Stimulated activated CD8-positive, alpha-beta memory T cell treated with anti-CD3 and anti-CD28 coated beads, Interleukin-4, amount 100 ng/mL, for 4 hours (primary cell): ENCODE results near the gene ABCA3.
"Not testable (repeated sequence)": the region's sequence is repeated elsewhere in the genome, so short reads cannot be mapped to it uniquely, and the experiment has no call there.

Experiments used
- DNase-seq, 2 donors: peaks; one replicate each; pipeline ENCODE4 v3.0.0-alpha.2; 2020; ENCODE audit warnings: low read depth in 2 of 2, low spot score in 1 of 2

ABCA3 gene

GRCh38 chr16:2280981-2281542 lies 59.5 kb downstream of the ABCA3 start:
- no peak for DNase-seq

GRCh38 chr16:2280461-2280860 lies 60.1 kb downstream of the ABCA3 start:
- no peak for DNase-seq

GRCh38 chr16:2278956-2279800 lies 61.4 kb downstream of the ABCA3 start:
- DNase-seq = no peak

GRCh38 chr16:2278272-2278608 lies 62.3 kb downstream of the ABCA3 start:
- DNase-seq = no peak

GRCh38 chr16:2277466-2278271 lies 62.9 kb downstream of the ABCA3 start:
- no peak for DNase-seq

- no peak for DNase-seq
Observed at GRCh38 chr16:2276368-2277195, 63.9 kb downstream of the ABCA3 start.

- DNase-seq = no peak
Observed at GRCh38 chr16:2275476-2276367, 64.8 kb downstream of the ABCA3 start.

- DNase-seq = no peak
Observed at GRCh38 chr16:2273931-2274330, 66.6 kb downstream of the ABCA3 start.

- DNase-seq = no peak
Observed at GRCh38 chr16:2273484-2273883, 67.0 kb downstream of the ABCA3 start.

GRCh38 chr16:2271848-2272461 lies 68.6 kb downstream of the ABCA3 start:
- no peak for DNase-seq

GRCh38 chr16:2270588-2271470 lies 69.7 kb downstream of the ABCA3 start:
- DNase-seq = no peak

- DNase-seq = no peak
Observed at GRCh38 chr16:2270070-2270462, 70.5 kb downstream of the ABCA3 start.

- DNase-seq = peak; percentile 91 to 92
Observed at GRCh38 chr16:2267913-2268666, 72.4 kb downstream of the ABCA3 start, which contains the start of gene RNPS1. Gene RNPS1, minus strand, starts transcription at chr16:2268126. Its CDS starts 3,483 bp downstream, at chr16:2264643.

GRCh38 chr16:2267505-2267912 lies 73.0 kb downstream of the ABCA3 start:
- not testable (repeated sequence) for DNase-seq

GRCh38 chr16:2266887-2267286 lies 73.6 kb downstream of the ABCA3 start:
- DNase-seq = not testable (repeated sequence)

- not testable (repeated sequence) for DNase-seq
Observed at GRCh38 chr16:2263026-2263425, 77.5 kb downstream of the ABCA3 start.

- DNase-seq = no peak
Observed at GRCh38 chr16:2260250-2260649, 80.3 kb downstream of the ABCA3 start.

GRCh38 chr16:2258530-2258929 lies 82.0 kb downstream of the ABCA3 start:
- not testable (repeated sequence) for DNase-seq
